Fibroblast of lung (primary cell): ENCODE results near the gene MRPL53. TPM values are rescaled to one million over a fixed set of nuclear protein-coding genes. Genes with fewer than 3 reads are reported as not detected.

Experiments
- DNase-seq, 2 donors: peaks; one replicate each; pipeline versions ENCODE4 v3.0.0 to v3.0.0-alpha.2; 2010; ENCODE audit warnings: low read depth in 2 of 2
- H2AFZ ChIP-seq: 2 replicates; pipeline ENCODE4 v1.5.1; 2012; ENCODE audit warnings: low read length, control low read depth, inconsistent platforms
- H3K27ac ChIP-seq: 2 replicates; pipeline ENCODE4 v1.5.1; 2011; ENCODE audit warnings: low read length, control low read depth; ENCODE audit not compliant: insufficient read depth
- H3K27me3 ChIP-seq: 2 replicates; pipeline ENCODE4 v1.5.1; 2011; ENCODE audit warnings: mild to moderate bottlenecking, low read length; ENCODE audit not compliant: control insufficient read depth, insufficient read depth
- H3K36me3 ChIP-seq: 2 replicates; pipeline ENCODE4 v1.5.1; 2011; ENCODE audit warnings: low read length; ENCODE audit not compliant: control insufficient read depth, insufficient read depth
- H3K4me1 ChIP-seq: 2 replicates; pipeline ENCODE4 v1.5.1; 2011; ENCODE audit warnings: low read length; ENCODE audit not compliant: control insufficient read depth, insufficient read depth; ENCODE audit errors: extremely low read depth
- H3K4me2 ChIP-seq: 2 replicates; pipeline ENCODE4 v1.5.1; 2011; ENCODE audit warnings: low read length, control low read depth; ENCODE audit not compliant: insufficient read depth; ENCODE audit errors: extremely low read depth
- H3K4me3 ChIP-seq, 4 experiments: fragments of 200-600 bp in 1 of 4; sonication (generic) in 1 of 4; replicated peaks in 1 of 4; 2 replicates each; pipeline ENCODE4 v1.5.1; 2011 to 2016; ENCODE audit warnings: low read length in 4 of 4, low read depth in 3 of 4, mild to moderate bottlenecking in 3 of 4, control low read depth in 2 of 4, inconsistent platforms in 1 of 4, mixed read lengths in 1 of 4; ENCODE audit not compliant: insufficient read depth in 1 of 4; ENCODE audit errors: control extremely low read depth in 1 of 4
- H3K79me2 ChIP-seq: 2 replicates; pipeline ENCODE4 v1.5.1; 2012; ENCODE audit warnings: mild to moderate bottlenecking, low read length, inconsistent platforms; ENCODE audit not compliant: control insufficient read depth, insufficient read depth
- H3K9ac ChIP-seq: 2 replicates; pipeline ENCODE4 v1.5.1; 2011; ENCODE audit warnings: mild to moderate bottlenecking, low read length, control low read depth; ENCODE audit not compliant: insufficient read depth
- H3K9me3 ChIP-seq: 2 replicates; pipeline ENCODE4 v1.5.1; 2012; ENCODE audit warnings: low read depth, low read length; ENCODE audit not compliant: control insufficient read depth, insufficient read depth
- H4K20me1 ChIP-seq: 2 replicates; pipeline ENCODE4 v1.5.1; 2011; ENCODE audit warnings: low read length; ENCODE audit not compliant: control insufficient read depth, insufficient read depth; ENCODE audit errors: extremely low read depth
- EZH2 ChIP-seq: IDR thresholded peaks from 2 replicates; pipeline ENCODE4 v1.5.1; 2012; ENCODE audit warnings: low read length, control low read depth, mild to moderate bottlenecking; ENCODE audit errors: missing control alignments
- polyA plus RNA-seq, 2 donors: library from polyadenylated mRNA; depleted of rRNA in 1 of 2; stranded (reverse) in 1 of 2; unstranded in 1 of 2; fragments of >200 nt; gene quantifications; 2 replicates each; pipeline ENCODE4 v1.2.1, GENCODE V29; 2011 to 2012; ENCODE audit warnings: missing spikeins in 1 of 2
- total RNA-seq: library from RNA; depleted of rRNA; stranded (reverse); fragments of >200 nt; gene quantifications from 2 replicates; pipeline ENCODE4 v1.2.1, GENCODE V29; 2014
- TF ChIP-seq, protein P1 (sequence below), 2 donors: IDR thresholded peaks in 1 of 2; conservative IDR thresholded peaks in 1 of 2; 1 replicate in 1 of 2; 2 replicates in 1 of 2; pipeline ENCODE4 v1.5.1; 2011 to 2012; ENCODE audit warnings: low read length in 2 of 2, control low read depth in 1 of 2, inconsistent platforms in 1 of 2, low read depth in 1 of 2, mild to moderate bottlenecking in 1 of 2

The MRPL53 gene
- total and polyA plus RNA-seq, 2 donors (not counting 1 experiment from before 2014, with no cell fraction given), result 30.1 to 45.4 TPM

DNA sequence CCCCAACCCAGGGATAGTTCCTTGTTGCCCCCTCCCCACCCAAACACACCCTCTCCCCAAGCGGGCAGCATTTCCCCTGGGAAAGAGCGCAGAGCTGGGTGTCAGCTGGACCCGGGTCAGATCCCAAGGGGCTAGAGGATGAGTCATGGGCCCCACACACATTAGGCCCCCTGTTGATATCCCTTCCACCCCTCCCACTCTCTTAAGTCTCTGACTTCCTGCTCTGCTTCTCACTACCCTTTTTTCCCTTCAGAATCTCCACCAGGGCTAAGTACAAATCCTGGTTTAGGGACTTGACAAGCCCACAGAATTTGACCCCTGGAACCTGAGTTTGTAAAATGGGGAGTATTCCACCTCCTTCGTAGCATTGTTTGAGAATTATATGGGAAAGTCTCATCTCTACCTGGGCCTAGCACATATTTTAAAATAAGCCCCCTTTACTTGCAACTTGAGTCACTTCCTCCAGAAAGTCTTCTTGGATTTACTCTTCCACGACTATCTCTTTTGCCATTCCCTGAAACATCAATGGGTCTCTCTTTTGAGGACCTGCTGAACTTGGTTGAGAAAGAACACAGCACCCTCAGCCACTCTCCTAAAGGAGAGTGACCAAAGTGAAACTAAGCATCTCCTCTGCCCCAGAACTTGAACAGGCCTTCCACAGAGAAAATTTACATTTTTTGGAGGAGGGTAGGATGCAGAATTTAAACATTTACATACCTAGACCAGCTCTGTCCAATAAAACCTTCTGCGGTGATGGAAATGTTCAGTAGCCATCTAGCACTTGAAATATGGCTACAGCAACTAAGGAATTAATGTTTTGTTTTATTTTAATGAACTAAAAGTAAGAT is 35.4 kb downstream of the MRPL53 start:
- Histone ChIP-seq H3K4me3 (no peak overlapping the region), H4K20me1 (no peaks in the 10 kb centered on the region), H3K27me3 (no peaks in the 10 kb centered on the region), H3K4me2 (no peak overlapping the region), H3K36me3 (no peaks in the 10 kb centered on the region), H3K27ac (no peak overlapping the region), H3K4me1 (peaks cover 12% of the 10 kb centered on the region), H3K9me3 (no peaks in the 10 kb centered on the region), H2AFZ (no peak overlapping the region), H3K9ac (no peak overlapping the region), H3K79me2 (no peaks in the 10 kb centered on the region)
- DNase-seq, result no peak
- TF ChIP-seq EZH2, result no peak

DNA sequence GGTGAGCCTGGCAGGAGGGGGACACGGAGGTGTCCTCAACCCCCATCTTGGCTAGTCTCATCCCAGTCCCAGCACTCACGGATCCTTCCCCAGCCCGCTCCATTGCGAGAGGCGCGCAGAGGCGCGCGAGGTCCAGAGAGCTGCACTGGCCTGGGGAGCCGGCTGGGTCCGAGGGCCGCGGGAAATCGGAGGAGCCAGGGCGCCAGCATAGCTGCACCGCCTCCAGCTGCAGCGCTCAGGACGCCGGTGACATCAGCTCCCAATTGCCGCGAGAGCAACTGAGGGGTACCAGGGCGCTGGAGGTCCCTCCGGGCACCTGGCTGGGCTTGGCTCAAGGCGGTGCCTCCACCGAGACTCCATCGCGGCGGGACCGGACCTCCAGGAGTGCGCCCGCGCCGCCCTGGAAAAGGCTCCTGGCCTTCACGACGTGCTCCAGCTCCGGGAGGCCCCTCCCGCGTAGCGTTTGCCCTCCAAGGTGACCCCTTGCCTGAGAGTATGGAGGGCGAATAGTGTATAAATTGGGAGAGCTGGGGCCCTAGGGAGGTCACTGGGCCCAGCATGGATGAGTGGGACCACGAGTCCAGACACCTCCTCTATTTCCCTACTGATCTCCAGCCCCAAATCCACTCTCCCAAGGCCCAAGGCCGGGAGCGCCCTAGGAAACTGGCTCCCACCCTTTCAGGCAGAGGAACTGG is 36.2 kb downstream of the MRPL53 start:
- no peak overlapping the region for H2AFZ ChIP-seq
- H4K20me1 ChIP-seq, result no peaks in the 10 kb centered on the region
- no peak overlapping the region for H3K4me2 ChIP-seq
- no peak overlapping the region for H3K27ac ChIP-seq
- H3K27me3 ChIP-seq, result no peaks in the 10 kb centered on the region
- no peak overlapping the region for H3K4me3 ChIP-seq
- H3K9me3 ChIP-seq, result no peaks in the 10 kb centered on the region
- no peak for DNase-seq
- H3K79me2 ChIP-seq, result no peaks in the 10 kb centered on the region
- TF ChIP-seq EZH2, result no peak
- TF ChIP-seq, protein P1, sequence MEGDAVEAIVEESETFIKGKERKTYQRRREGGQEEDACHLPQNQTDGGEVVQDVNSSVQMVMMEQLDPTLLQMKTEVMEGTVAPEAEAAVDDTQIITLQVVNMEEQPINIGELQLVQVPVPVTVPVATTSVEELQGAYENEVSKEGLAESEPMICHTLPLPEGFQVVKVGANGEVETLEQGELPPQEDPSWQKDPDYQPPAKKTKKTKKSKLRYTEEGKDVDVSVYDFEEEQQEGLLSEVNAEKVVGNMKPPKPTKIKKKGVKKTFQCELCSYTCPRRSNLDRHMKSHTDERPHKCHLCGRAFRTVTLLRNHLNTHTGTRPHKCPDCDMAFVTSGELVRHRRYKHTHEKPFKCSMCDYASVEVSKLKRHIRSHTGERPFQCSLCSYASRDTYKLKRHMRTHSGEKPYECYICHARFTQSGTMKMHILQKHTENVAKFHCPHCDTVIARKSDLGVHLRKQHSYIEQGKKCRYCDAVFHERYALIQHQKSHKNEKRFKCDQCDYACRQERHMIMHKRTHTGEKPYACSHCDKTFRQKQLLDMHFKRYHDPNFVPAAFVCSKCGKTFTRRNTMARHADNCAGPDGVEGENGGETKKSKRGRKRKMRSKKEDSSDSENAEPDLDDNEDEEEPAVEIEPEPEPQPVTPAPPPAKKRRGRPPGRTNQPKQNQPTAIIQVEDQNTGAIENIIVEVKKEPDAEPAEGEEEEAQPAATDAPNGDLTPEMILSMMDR (conservative IDR thresholded peaks at IDR 0.05 in 1 of 2, IDR thresholded peaks at IDR 0.05 in 1 of 2; ENCODE audit: low read depth in 1 of 2, low read length in 2 of 2), result no peak
- H3K4me1 ChIP-seq, result peaks cover 12% of the 10 kb centered on the region
- no peak overlapping the region for H3K9ac ChIP-seq
- H3K36me3 ChIP-seq, result peaks cover 2% of the 10 kb centered on the region

- Histone ChIP-seq H3K27me3 (no peaks in the 10 kb centered on the region), H3K27ac (no peak overlapping the region), H3K4me3 (no peak overlapping the region), H3K36me3 (peaks cover 14% of the 10 kb centered on the region), H2AFZ (no peak overlapping the region), H4K20me1 (no peaks in the 10 kb centered on the region), H3K79me2 (no peaks in the 10 kb centered on the region), H3K9me3 (no peaks in the 10 kb centered on the region), H3K9ac (no peak overlapping the region), H3K4me1 (peaks cover 2% of the 10 kb centered on the region), H3K4me2 (no peak overlapping the region)
- no peak for DNase-seq
- TF ChIP-seq EZH2, result no peak
- TF ChIP-seq, protein P1 (conservative IDR thresholded peaks at IDR 0.05 in 1 of 2, IDR thresholded peaks at IDR 0.05 in 1 of 2; ENCODE audit: low read depth in 1 of 2, low read length in 2 of 2), result no peak
Observed at GRCh38 chr2:74430502-74430901, 42.0 kb downstream of the MRPL53 start.
